Vagina (tissue), 2 donors: Measurements from ENCODE around the gene BCAS3.
"Not testable (repeated sequence)": the region's sequence is repeated elsewhere in the genome, so short reads cannot be mapped to it uniquely, and the experiment has no call there.

Source experiments
- POLR2A ChIP-seq, 2 donors: fragments of 450-650 bp; IDR thresholded peaks; one replicate each; pipeline ENCODE4 v1.6.1; 2017; ENCODE audit warnings: antibody characterized with exemption in 2 of 2, mild to moderate bottlenecking in 2 of 2, moderate library complexity in 2 of 2
- POLR2AphosphoS5 ChIP-seq, 2 donors: sonication (generic); formaldehyde crosslinking; IDR thresholded peaks; one replicate each; pipeline ENCODE4 v1.9.0; 2017; ENCODE audit warnings: antibody characterized with exemption in 2 of 2, mild to moderate bottlenecking in 2 of 2, low read depth in 1 of 2; ENCODE audit not compliant: insufficient read depth in 1 of 2
- TF ChIP-seq, protein P1 (sequence below), 3 experiments: fragments of 450-650 bp in 2 of 3; fragments of 200-600 bp in 1 of 3; sonication (generic) in 1 of 3; IDR thresholded peaks; one replicate each; pipeline ENCODE4 v1.5.1; 2017 to 2019; ENCODE audit warnings: antibody characterized with exemption in 3 of 3, mild to moderate bottlenecking in 2 of 3, moderate library complexity in 2 of 3

DNA sequence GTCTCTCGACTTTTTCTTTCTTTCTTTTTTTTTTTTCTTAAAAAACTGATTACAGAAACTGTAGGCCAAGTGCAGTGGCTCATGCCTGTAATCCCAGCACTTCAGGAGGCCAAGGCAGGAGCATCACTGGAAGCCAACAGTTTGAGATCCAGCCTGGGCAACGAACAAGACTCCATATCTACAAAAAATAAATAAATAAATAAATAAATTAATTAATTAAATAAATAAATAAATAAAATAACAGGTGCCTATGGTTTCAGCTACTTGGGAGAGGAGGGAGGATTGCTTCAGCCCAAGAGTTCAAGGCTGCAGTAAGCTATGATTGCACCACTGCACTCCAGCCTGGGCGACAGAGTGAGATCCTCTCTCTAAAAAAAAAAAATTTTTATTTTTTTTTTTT is 679.4 kb downstream of the BCAS3 start:
- TF ChIP-seq, protein P1, sequence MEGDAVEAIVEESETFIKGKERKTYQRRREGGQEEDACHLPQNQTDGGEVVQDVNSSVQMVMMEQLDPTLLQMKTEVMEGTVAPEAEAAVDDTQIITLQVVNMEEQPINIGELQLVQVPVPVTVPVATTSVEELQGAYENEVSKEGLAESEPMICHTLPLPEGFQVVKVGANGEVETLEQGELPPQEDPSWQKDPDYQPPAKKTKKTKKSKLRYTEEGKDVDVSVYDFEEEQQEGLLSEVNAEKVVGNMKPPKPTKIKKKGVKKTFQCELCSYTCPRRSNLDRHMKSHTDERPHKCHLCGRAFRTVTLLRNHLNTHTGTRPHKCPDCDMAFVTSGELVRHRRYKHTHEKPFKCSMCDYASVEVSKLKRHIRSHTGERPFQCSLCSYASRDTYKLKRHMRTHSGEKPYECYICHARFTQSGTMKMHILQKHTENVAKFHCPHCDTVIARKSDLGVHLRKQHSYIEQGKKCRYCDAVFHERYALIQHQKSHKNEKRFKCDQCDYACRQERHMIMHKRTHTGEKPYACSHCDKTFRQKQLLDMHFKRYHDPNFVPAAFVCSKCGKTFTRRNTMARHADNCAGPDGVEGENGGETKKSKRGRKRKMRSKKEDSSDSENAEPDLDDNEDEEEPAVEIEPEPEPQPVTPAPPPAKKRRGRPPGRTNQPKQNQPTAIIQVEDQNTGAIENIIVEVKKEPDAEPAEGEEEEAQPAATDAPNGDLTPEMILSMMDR (IDR thresholded peaks at IDR 0.05): not testable (repeated sequence)
- TF ChIP-seq POLR2AphosphoS5 (IDR thresholded peaks at IDR 0.05; ENCODE audit: insufficient read depth in 1 of 2, low read depth in 1 of 2); POLR2A (IDR thresholded peaks at IDR 0.05): not testable (repeated sequence)
